Esophagus squamous epithelium (tissue), 5 donors: Measurements from ENCODE around the gene FHL2. TPM values are rescaled to one million over a fixed set of nuclear protein-coding genes. Genes with fewer than 3 reads are reported as not detected.

Experiments
- DNase-seq: peaks from one replicate; lab custom pipeline; 2025; lab: John Stamatoyannopoulos, UW
- H3K27ac ChIP-seq, 4 donors: fragments of 200-600 bp; sonication (generic); one replicate each; pipeline ENCODE4 v1.5.1; 2016 to 2019; ENCODE audit warnings: mild to moderate bottlenecking in 1 of 4
- H3K27me3 ChIP-seq, 4 donors: fragments of 200-600 bp; sonication (generic); 1 replicate in 3 of 4; 2 replicates in 1 of 4; pipeline versions ENCODE4 v1.5.1 to v1.6.0; 2017 to 2021; ENCODE audit warnings: antibody characterized with exemption in 1 of 4
- H3K36me3 ChIP-seq, 3 donors: fragments of 200-600 bp; sonication (generic); one replicate each; pipeline ENCODE4 v1.5.1; 2016 to 2019
- H3K4me1 ChIP-seq, 3 donors: fragments of 200-600 bp; sonication (generic); one replicate each; pipeline ENCODE4 v1.5.1; 2017 to 2019
- H3K4me3 ChIP-seq, 4 donors: fragments of 200-600 bp; sonication (generic); 1 replicate in 3 of 4; 2 replicates in 1 of 4; pipeline ENCODE4 v1.5.1; 2016 to 2019; ENCODE audit warnings: mild to moderate bottlenecking in 2 of 4, moderate library complexity in 1 of 4
- H3K9me3 ChIP-seq, 3 donors: fragments of 200-600 bp; sonication (generic); one replicate each; pipeline ENCODE4 v1.5.1; 2016 to 2019
- POLR2A ChIP-seq, 4 donors: fragments of 450-650 bp; IDR thresholded peaks; one replicate each; pipeline ENCODE4 v1.6.1; 2017; ENCODE audit warnings: antibody characterized with exemption in 4 of 4, mild to moderate bottlenecking in 4 of 4, moderate library complexity in 3 of 4
- WGBS, 2 donors: methylation state at CpG; one replicate each; pipeline ENCODE4 v1.1.5; 2018; 5-methylcytosine and 5-hydroxymethylcytosine counted together
- intact Hi-C: fragments of 100-400 bp; cut with DNase I; formaldehyde crosslinking; loops from one replicate; pipeline ENCODE4 v1.15.0; 2022
- total RNA-seq, 4 donors: library from RNA; depleted of rRNA; stranded (reverse); fragments of >200 nt; gene quantifications; one replicate each; pipeline ENCODE4 v1.1.0, GENCODE V29; 2016
- TF ChIP-seq, protein P1 (sequence below), 6 experiments: fragments of 450-650 bp in 4 of 6; fragments of 200-600 bp in 2 of 6; sonication (generic) in 2 of 6; IDR thresholded peaks; one replicate each; pipeline ENCODE4 v1.5.1; 2016 to 2019; ENCODE audit warnings: antibody characterized with exemption in 6 of 6, mild to moderate bottlenecking in 4 of 6, moderate library complexity in 4 of 6
- donor health status: DM: yes; HTN: yes; CAD: no.

FHL2 gene, protein sequence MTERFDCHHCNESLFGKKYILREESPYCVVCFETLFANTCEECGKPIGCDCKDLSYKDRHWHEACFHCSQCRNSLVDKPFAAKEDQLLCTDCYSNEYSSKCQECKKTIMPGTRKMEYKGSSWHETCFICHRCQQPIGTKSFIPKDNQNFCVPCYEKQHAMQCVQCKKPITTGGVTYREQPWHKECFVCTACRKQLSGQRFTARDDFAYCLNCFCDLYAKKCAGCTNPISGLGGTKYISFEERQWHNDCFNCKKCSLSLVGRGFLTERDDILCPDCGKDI
- total RNA-seq, result 10 to 100 TPM; 46.1 to 89.1 (median 54.7) TPM

GRCh38 chr2:105398336-105399206 is at the start of gene FHL2:
TSS of gene FHL2 (minus strand) at chr2:105399051. CDS start at chr2:105386516, 12,535 bp downstream.
- TF ChIP-seq POLR2A (IDR thresholded peaks at IDR 0.05), result peak in 3 of 4 donors; percentile 53 to 93 (median 89)
- TF ChIP-seq, protein P1, sequence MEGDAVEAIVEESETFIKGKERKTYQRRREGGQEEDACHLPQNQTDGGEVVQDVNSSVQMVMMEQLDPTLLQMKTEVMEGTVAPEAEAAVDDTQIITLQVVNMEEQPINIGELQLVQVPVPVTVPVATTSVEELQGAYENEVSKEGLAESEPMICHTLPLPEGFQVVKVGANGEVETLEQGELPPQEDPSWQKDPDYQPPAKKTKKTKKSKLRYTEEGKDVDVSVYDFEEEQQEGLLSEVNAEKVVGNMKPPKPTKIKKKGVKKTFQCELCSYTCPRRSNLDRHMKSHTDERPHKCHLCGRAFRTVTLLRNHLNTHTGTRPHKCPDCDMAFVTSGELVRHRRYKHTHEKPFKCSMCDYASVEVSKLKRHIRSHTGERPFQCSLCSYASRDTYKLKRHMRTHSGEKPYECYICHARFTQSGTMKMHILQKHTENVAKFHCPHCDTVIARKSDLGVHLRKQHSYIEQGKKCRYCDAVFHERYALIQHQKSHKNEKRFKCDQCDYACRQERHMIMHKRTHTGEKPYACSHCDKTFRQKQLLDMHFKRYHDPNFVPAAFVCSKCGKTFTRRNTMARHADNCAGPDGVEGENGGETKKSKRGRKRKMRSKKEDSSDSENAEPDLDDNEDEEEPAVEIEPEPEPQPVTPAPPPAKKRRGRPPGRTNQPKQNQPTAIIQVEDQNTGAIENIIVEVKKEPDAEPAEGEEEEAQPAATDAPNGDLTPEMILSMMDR (IDR thresholded peaks at IDR 0.05), result peak in 5 of 6 experiments; percentile 17 to 68 (median 41)
- DNase-seq, result no peak
- 1% methylated on average over 25 to 30 of the region's 74 CpGs for WGBS, 2 donors
- H3K27me3 ChIP-seq, result peaks cover 0 to 18% (median 0%) of the 10 kb centered on the region in 4 donors
- no peaks in the 10 kb centered on the region for H3K9me3 ChIP-seq
- peak within 1 kb of the TSS; percentile 86 to 97 (median 94) for H3K4me3 ChIP-seq
- intact Hi-C loops, result no loop called here
- peak within 1 kb of the TSS; percentile 95 to 98 (median 98) for H3K27ac ChIP-seq
- H3K36me3 ChIP-seq, result no peaks in the 10 kb centered on the region
- peaks cover 9 to 73% (median 37%) of the 10 kb centered on the region in 3 donors for H3K4me1 ChIP-seq

DNA sequence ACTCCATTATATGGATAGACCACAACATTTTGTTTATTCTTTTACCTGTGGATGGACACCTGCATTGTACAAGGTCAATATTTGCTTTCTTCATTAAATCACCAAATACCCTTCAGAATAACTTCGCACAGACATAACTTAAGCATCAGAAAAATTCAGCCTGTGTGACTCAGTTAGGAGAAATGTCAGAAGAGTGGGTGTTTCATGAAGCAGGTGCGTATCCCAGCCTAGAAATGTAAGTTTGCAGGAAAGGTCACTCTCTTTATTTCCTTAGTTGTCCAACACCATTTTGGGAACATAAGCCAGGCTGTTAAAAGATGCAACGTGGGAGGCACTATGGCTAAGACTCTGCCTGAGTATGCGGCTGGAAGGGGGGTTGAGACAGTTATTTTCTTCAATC is 48.6 kb upstream of the FHL2 start:
- no peak overlapping the region for H3K27ac ChIP-seq
- H3K9me3 ChIP-seq, result no peaks in the 10 kb centered on the region
- no peak for DNase-seq
- H3K27me3 ChIP-seq, result no peaks in the 10 kb centered on the region
- H3K36me3 ChIP-seq, result no peaks in the 10 kb centered on the region
- WGBS, 2 donors, result 85 to 91% methylated on average over 4 of the region's 4 CpGs
- TF ChIP-seq, protein P1 (IDR thresholded peaks at IDR 0.05), result no peak
- no peak for TF ChIP-seq POLR2A (IDR thresholded peaks at IDR 0.05)
- peaks cover 0 to 15% (median 0%) of the 10 kb centered on the region in 3 donors for H3K4me1 ChIP-seq
- no peak overlapping the region for H3K4me3 ChIP-seq
- intact Hi-C loops, result no loop called here

GRCh38 chr2:105446501-105446900 is 47.6 kb upstream of the FHL2 start:
- Histone ChIP-seq H3K4me1 (peaks cover 0 to 15% (median 0%) of the 10 kb centered on the region in 3 donors), H3K36me3 (no peaks in the 10 kb centered on the region), H3K27ac (no peak overlapping the region), H3K4me3 (no peak overlapping the region), H3K27me3 (no peaks in the 10 kb centered on the region), H3K9me3 (no peaks in the 10 kb centered on the region)
- no peak for DNase-seq
- intact Hi-C loops, result no loop called here
- TF ChIP-seq, protein P1 (IDR thresholded peaks at IDR 0.05), result no peak
- TF ChIP-seq POLR2A (IDR thresholded peaks at IDR 0.05), result no peak
- 86 to 97% methylated on average over 6 of the region's 6 CpGs for WGBS, 2 donors

GRCh38 chr2:105445976-105446375 is 47.1 kb upstream of the FHL2 start:
- no peak for DNase-seq
- Histone ChIP-seq H3K9me3 (no peaks in the 10 kb centered on the region), H3K27ac (no peak overlapping the region), H3K36me3 (no peaks in the 10 kb centered on the region), H3K4me3 (no peak overlapping the region), H3K27me3 (no peaks in the 10 kb centered on the region), H3K4me1 (peaks cover 0 to 15% (median 0%) of the 10 kb centered on the region in 3 donors)
- 79 to 89% methylated on average over 9 of the region's 9 CpGs for whole genome bisulfite sequencing, 2 donors
- intact Hi-C loops, result no loop called here
- TF ChIP-seq, protein P1 (IDR thresholded peaks at IDR 0.05), result no peak
- TF ChIP-seq POLR2A (IDR thresholded peaks at IDR 0.05), result no peak
